ENCODE results near the gene MEGF10. TPM values are rescaled to one million over a fixed set of nuclear protein-coding genes. Genes with fewer than 3 reads are reported as not detected.

MEGF10 gene
- total and polyA plus RNA-seq, 8 donors: 0.02 to 0.59 (median 0.06) TPM; not detected in 1

- ATAC-seq (no peak), DNase-seq (peak in 1 of 6 donors; percentile 22), FAIRE-seq (no peak)
- TF ChIP-seq, protein P1, sequence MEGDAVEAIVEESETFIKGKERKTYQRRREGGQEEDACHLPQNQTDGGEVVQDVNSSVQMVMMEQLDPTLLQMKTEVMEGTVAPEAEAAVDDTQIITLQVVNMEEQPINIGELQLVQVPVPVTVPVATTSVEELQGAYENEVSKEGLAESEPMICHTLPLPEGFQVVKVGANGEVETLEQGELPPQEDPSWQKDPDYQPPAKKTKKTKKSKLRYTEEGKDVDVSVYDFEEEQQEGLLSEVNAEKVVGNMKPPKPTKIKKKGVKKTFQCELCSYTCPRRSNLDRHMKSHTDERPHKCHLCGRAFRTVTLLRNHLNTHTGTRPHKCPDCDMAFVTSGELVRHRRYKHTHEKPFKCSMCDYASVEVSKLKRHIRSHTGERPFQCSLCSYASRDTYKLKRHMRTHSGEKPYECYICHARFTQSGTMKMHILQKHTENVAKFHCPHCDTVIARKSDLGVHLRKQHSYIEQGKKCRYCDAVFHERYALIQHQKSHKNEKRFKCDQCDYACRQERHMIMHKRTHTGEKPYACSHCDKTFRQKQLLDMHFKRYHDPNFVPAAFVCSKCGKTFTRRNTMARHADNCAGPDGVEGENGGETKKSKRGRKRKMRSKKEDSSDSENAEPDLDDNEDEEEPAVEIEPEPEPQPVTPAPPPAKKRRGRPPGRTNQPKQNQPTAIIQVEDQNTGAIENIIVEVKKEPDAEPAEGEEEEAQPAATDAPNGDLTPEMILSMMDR (IDR thresholded peaks at IDR 0.05): no peak
- intact Hi-C loops (cut with DNase I): no loop called here
- H3K4me1 ChIP-seq: peaks cover 0 to 6% (median 6%) of the 10 kb centered on the region in 3 donors
- H3K9me3 ChIP-seq: no peaks in the 10 kb centered on the region
- peaks cover 0 to 4% (median 2%) of the 10 kb centered on the region in 4 donors for H3K27me3 ChIP-seq
- 92 to 96% methylated on average over 4 of the region's 4 CpGs for WGBS, 2 donors
- no peak overlapping the region for H3K4me3 ChIP-seq
- no peaks in the 10 kb centered on the region for H3K36me3 ChIP-seq
- no peak overlapping the region for H3K27ac ChIP-seq
These were observed 9.0 kb upstream of the MEGF10 start for GRCh38 chr5:127281609-127282008.

GRCh38 chr5:127288676-127289075 lies 1.9 kb upstream of the MEGF10 start:
- Histone ChIP-seq H3K36me3 (no peaks in the 10 kb centered on the region), H3K27me3 (peaks cover 0 to 7% (median 3%) of the 10 kb centered on the region in 4 donors), H3K27ac (no peak overlapping the region), H3K4me1 (peaks cover 0 to 4% (median 0%) of the 10 kb centered on the region in 3 donors), H3K9me3 (no peaks in the 10 kb centered on the region), H3K4me3 (no peak overlapping the region)
- intact Hi-C loops (cut with DNase I): no loop called here
- TF ChIP-seq, protein P1 (IDR thresholded peaks at IDR 0.05): no peak
- FAIRE-seq (no peak), DNase-seq (no peak), ATAC-seq (no peak)
- 96 to 100% methylated on average over 1 of the region's 1 CpG for WGBS, 2 donors

- peak in 1 of 6 donors; percentile 13 for DNase-seq
- intact Hi-C loops (cut with DNase I): loop anchor here in 2 of 3 donors (5.0 to 10.0 kb wide), 2 partner anchors 194 to 206 kb away; no protein-coding TSS in a partner anchor
- Histone ChIP-seq H3K9me3 (no peaks in the 10 kb centered on the region), H3K27me3 (peaks cover 0 to 7% (median 3%) of the 10 kb centered on the region in 4 donors), H3K4me1 (peaks cover 0 to 4% (median 0%) of the 10 kb centered on the region in 3 donors), H3K4me3 (peak overlapping the region in 1 of 4 donors; percentile 38), H3K27ac (no peak overlapping the region), H3K36me3 (no peaks in the 10 kb centered on the region)
- 40 to 49% methylated on average over 28 of the region's 28 CpGs for WGBS, 2 donors
- ATAC-seq: no peak
- TF ChIP-seq, protein P1 (IDR thresholded peaks at IDR 0.05): no peak
- FAIRE-seq: no peak
These were observed 524 bp downstream of the MEGF10 start for GRCh38 chr5:127290946-127291693.

- TF ChIP-seq, protein P1 (IDR thresholded peaks at IDR 0.05): no peak
- Histone ChIP-seq H3K27me3 (no peaks in the 10 kb centered on the region), H3K36me3 (no peaks in the 10 kb centered on the region), H3K9me3 (no peaks in the 10 kb centered on the region), H3K4me1 (peaks cover 0 to 4% (median 0%) of the 10 kb centered on the region in 3 donors), H3K4me3 (no peak overlapping the region), H3K27ac (no peak overlapping the region)
- 70 to 84% methylated on average over 2 of the region's 2 CpGs for WGBS, 2 donors
- intact Hi-C loops (cut with DNase I): loop anchor here in 2 of 3 donors (5.0 to 10.0 kb wide), 2 partner anchors 193 to 205 kb away; no protein-coding TSS in a partner anchor
- ATAC-seq (no peak), DNase-seq (no peak), FAIRE-seq (no peak)
These were observed 1.6 kb downstream of the MEGF10 start for GRCh38 chr5:127292030-127292735.

Data from pancreas (tissue), 10 donors.